ENCODE measurements around the gene JAK2. TPM values are rescaled to one million over a fixed set of nuclear protein-coding genes. Genes with fewer than 3 reads are reported as not detected.

The JAK2 gene
- total RNA-seq, 1 donor, result 13.4 TPM

- no peak for TF ChIP-seq CTCF (IDR thresholded peaks at IDR 0.05; ENCODE audit: insufficient read depth, low read depth, low read length)
- H3K4me3 ChIP-seq (ENCODE audit: low read depth, low read length), result no peak overlapping the region
- DNase-seq (ENCODE audit: low read depth), result no peak
Measured at GRCh38 chr9:5122116-5122515, 137.0 kb downstream of the JAK2 start.

- no peak overlapping the region for H3K4me3 ChIP-seq (ENCODE audit: low read depth, low read length)
- DNase-seq (ENCODE audit: low read depth), result no peak
- TF ChIP-seq CTCF (IDR thresholded peaks at IDR 0.05; ENCODE audit: insufficient read depth, low read depth, low read length), result no peak
Measured at GRCh38 chr9:5122516-5122915, 137.4 kb downstream of the JAK2 start.

- no peak for TF ChIP-seq CTCF (IDR thresholded peaks at IDR 0.05; ENCODE audit: insufficient read depth, low read depth, low read length)
- H3K4me3 ChIP-seq (ENCODE audit: low read depth, low read length), result no peak overlapping the region
- no peak for DNase-seq (ENCODE audit: low read depth)
Measured at GRCh38 chr9:5140151-5140550, 155.1 kb downstream of the JAK2 start.

GRCh38 chr9:5144217-5144616 lies 159.1 kb downstream of the JAK2 start:
- no peak for TF ChIP-seq CTCF (IDR thresholded peaks at IDR 0.05; ENCODE audit: insufficient read depth, low read depth, low read length)
- no peak overlapping the region for H3K4me3 ChIP-seq (ENCODE audit: low read depth, low read length)

GRCh38 chr9:5146241-5146640 lies 161.2 kb downstream of the JAK2 start:
- no peak for DNase-seq (ENCODE audit: low read depth)
- H3K4me3 ChIP-seq (ENCODE audit: low read depth, low read length), result no peak overlapping the region
- TF ChIP-seq CTCF (IDR thresholded peaks at IDR 0.05; ENCODE audit: insufficient read depth, low read depth, low read length), result no peak

More at GRCh38 chr9:5144217-5144616, 159.1 kb downstream of the JAK2 start:
- no peak for DNase-seq (ENCODE audit: low read depth)

Other genes starting within 250 kb of the JAK2 start
- gene AK3, start 244.1 kb upstream of the JAK2 start, total RNA-seq, result 54.4 and 72.5 TPM in 2 replicates
- 9.7 and 10.4 TPM in 2 replicates for gene RCL1, start 192.3 kb upstream of the JAK2 start, total RNA-seq
- 0.43 and 0.64 TPM in 2 replicates for gene INSL6, start 200.4 kb downstream of the JAK2 start, total RNA-seq
- not detected in 2 replicates for gene INSL4, start 246.1 kb downstream of the JAK2 start, total RNA-seq

Measured in fibroblast of villous mesenchyme (primary cell).